Measurements from ENCODE around the gene SNRPN. TPM values are rescaled to one million over a fixed set of nuclear protein-coding genes. Genes with fewer than 3 reads are reported as not detected.

SNRPN gene
- total RNA-seq, 1 experiment from 2014 or later, result 800 TPM

- TF ChIP-seq ZNF121 (CRISPR knock-in tag; IDR thresholded peaks at IDR 0.05), result no peak
- TF ChIP-seq, protein P1, sequence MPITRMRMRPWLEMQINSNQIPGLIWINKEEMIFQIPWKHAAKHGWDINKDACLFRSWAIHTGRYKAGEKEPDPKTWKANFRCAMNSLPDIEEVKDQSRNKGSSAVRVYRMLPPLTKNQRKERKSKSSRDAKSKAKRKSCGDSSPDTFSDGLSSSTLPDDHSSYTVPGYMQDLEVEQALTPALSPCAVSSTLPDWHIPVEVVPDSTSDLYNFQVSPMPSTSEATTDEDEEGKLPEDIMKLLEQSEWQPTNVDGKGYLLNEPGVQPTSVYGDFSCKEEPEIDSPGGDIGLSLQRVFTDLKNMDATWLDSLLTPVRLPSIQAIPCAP (CRISPR knock-in tag; IDR thresholded peaks at IDR 0.05), result no peak
- TF ChIP-seq SMAD3 (CRISPR knock-in tag; IDR thresholded peaks at IDR 0.05; ENCODE audit: borderline replicate concordance), result no peak
- no peak for TF ChIP-seq IRF2 (CRISPR knock-in tag; IDR thresholded peaks at IDR 0.05; ENCODE audit: borderline replicate concordance, low read depth)
- TF ChIP-seq ZNF138 (CRISPR knock-in tag; conservative IDR thresholded peaks at IDR 0.05), result no peak
Measured at GRCh38 chr15:24955531-24955921, 739 bp downstream of the SNRPN start (continued).

- ChIA-PET CTCF (interaction anchor here (0.6 to 1.2 kb wide), 5 partner anchors 72 to 601 kb away, joined by 3 to 4 read pairs (median 3); no protein-coding TSS in a partner anchor), POLR2A (interaction anchor here (0.6 to 2.1 kb wide), 14 partner anchors 11 to 259 kb away, joined by 3 to 13 read pairs (median 4); no protein-coding TSS in a partner anchor)
- Mint-ChIP-seq H3K27ac (peak overlapping the region; percentile 97), H3K27me3 (ENCODE audit: low read depth) (peaks cover 2% of the 10 kb centered on the region), H3K4me1 (peaks cover 48% of the 10 kb centered on the region), H3K9me3 (peaks cover 16% of the 10 kb centered on the region; the same call in 1 of the 2 replicates), H3K4me3 (peak overlapping the region; percentile 89), H3K36me3 (peaks cover 59% of the 10 kb centered on the region)
- no peak for TF ChIP-seq NFATC4 (CRISPR knock-in tag; IDR thresholded peaks at IDR 0.05)
- TF ChIP-seq ARID4B (CRISPR knock-in tag; IDR thresholded peaks at IDR 0.05; ENCODE audit: borderline replicate concordance), result 0 out of 2 replicates have a peak, but pooled peaks have one; percentile 37
- TF ChIP-seq FOXK1 (CRISPR knock-in tag; IDR thresholded peaks at IDR 0.05), result 0 out of 2 replicates have a peak, but pooled peaks have one; percentile 25
- 0 out of 2 replicates have a peak, but pooled peaks have one; percentile 30 for TF ChIP-seq SP1 (CRISPR knock-in tag; conservative IDR thresholded peaks at IDR 0.05)
- TF ChIP-seq MYBL2 (CRISPR knock-in tag; IDR thresholded peaks at IDR 0.05), result no peak
- TF ChIP-seq GABPB1 (CRISPR knock-in tag; IDR thresholded peaks at IDR 0.05), result 0 out of 2 replicates have a peak, but pooled peaks have one; percentile 21
- 0 out of 2 replicates have a peak, but pooled peaks have one; percentile 22 for TF ChIP-seq FOXP1 (CRISPR knock-in tag; IDR thresholded peaks at IDR 0.05; ENCODE audit: borderline replicate concordance)
- no peak for TF ChIP-seq CTCF (IDR thresholded peaks at IDR 0.05)
- TF ChIP-seq TEAD4 (CRISPR knock-in tag; IDR thresholded peaks at IDR 0.05), result 0 out of 2 replicates have a peak, but pooled peaks have one; percentile 60
- peak; percentile 74 for ATAC-seq
- peak; percentile 67 for DNase-seq (ENCODE audit: low spot score)
Measured at GRCh38 chr15:24956111-24956838, 1.5 kb downstream of the SNRPN start.

GRCh38 chr15:24957691-24958090 lies 2.9 kb downstream of the SNRPN start:
- ChIA-PET POLR2A (interaction anchor here (2.1 kb wide), 1 partner anchor 10 kb away, joined by 9 read pairs; no protein-coding TSS in a partner anchor), CTCF (interaction anchor here (0.6 kb wide), 1 partner anchor 35 kb away, joined by 4 read pairs; no protein-coding TSS in a partner anchor)
- H3K4me1 Mint-ChIP-seq, result peaks cover 41% of the 10 kb centered on the region
- TF ChIP-seq ERG (CRISPR knock-in tag; IDR thresholded peaks at IDR 0.05) (no peak), JUN (CRISPR knock-in tag; IDR thresholded peaks at IDR 0.05) (no peak)
- peaks cover 11% of the 10 kb centered on the region; the same call in 1 of the 2 replicates for H3K9me3 Mint-ChIP-seq
- DNase-seq (ENCODE audit: low spot score) (no peak), ATAC-seq (no peak)
- peak overlapping the region; percentile 87 for H3K27ac Mint-ChIP-seq
- H3K27me3 Mint-ChIP-seq (ENCODE audit: low read depth), result peaks cover 2% of the 10 kb centered on the region; the same call in 1 of the 2 replicates
- H3K4me3 Mint-ChIP-seq, result peak overlapping the region; percentile 89
- H3K36me3 Mint-ChIP-seq, result peaks cover 71% of the 10 kb centered on the region
